Measurements from ENCODE around the gene HOTAIR.

Gene HOTAIR

GRCh38 chr12:53973236-53974042, 1.3 kb downstream of the HOTAIR start:
- Histone ChIP-seq H3K4me1 (ENCODE audit: insufficient read depth, low read length) (no peaks in the 10 kb centered on the region), H3K36me3 (ENCODE audit: insufficient read depth, low read depth, low read length) (no peaks in the 10 kb centered on the region), H3K27ac (ENCODE audit: low read length) (no peak overlapping the region), H3K9ac (ENCODE audit: low read depth, low read length) (no peak overlapping the region), H3K27me3 (ENCODE audit: insufficient read depth, low read length) (peaks cover 100% of the 10 kb centered on the region), H3K4me3 (ENCODE audit: low read length) (no peak overlapping the region), H3K9me3 (ENCODE audit: insufficient read depth, low read depth, low read length) (peaks cover 4% of the 10 kb centered on the region; the same call in 1 of the 2 replicates)

GRCh38 chr12:53972722-53973235, 2.0 kb downstream of the HOTAIR start, which contains the start of gene HOXC11:
Gene HOXC11 (plus strand): TSS chr12:53973126. CDS start chr12:53973242, 116 bp downstream.
- Histone ChIP-seq H3K9ac (ENCODE audit: low read depth, low read length) (no peak within 1 kb of the TSS), H3K4me3 (ENCODE audit: low read length) (no peak within 1 kb of the TSS), H3K27me3 (ENCODE audit: insufficient read depth, low read length) (peaks cover 100% of the 10 kb centered on the region), H3K4me1 (ENCODE audit: insufficient read depth, low read length) (no peaks in the 10 kb centered on the region), H3K27ac (ENCODE audit: low read length) (no peak within 1 kb of the TSS), H3K36me3 (ENCODE audit: insufficient read depth, low read depth, low read length) (no peaks in the 10 kb centered on the region), H3K9me3 (ENCODE audit: insufficient read depth, low read depth, low read length) (peaks cover 4% of the 10 kb centered on the region; the same call in 1 of the 2 replicates)

GRCh38 chr12:53972152-53972702, 2.5 kb downstream of the HOTAIR start:
- peaks cover 5% of the 10 kb centered on the region; the same call in 1 of the 2 replicates for H3K9me3 ChIP-seq (ENCODE audit: insufficient read depth, low read depth, low read length)
- H3K9ac ChIP-seq (ENCODE audit: low read depth, low read length): no peak overlapping the region
- no peak overlapping the region for H3K27ac ChIP-seq (ENCODE audit: low read length)
- H3K36me3 ChIP-seq (ENCODE audit: insufficient read depth, low read depth, low read length): no peaks in the 10 kb centered on the region
- peaks cover 100% of the 10 kb centered on the region for H3K27me3 ChIP-seq (ENCODE audit: insufficient read depth, low read length)
- H3K4me1 ChIP-seq (ENCODE audit: insufficient read depth, low read length): no peaks in the 10 kb centered on the region
- no peak overlapping the region for H3K4me3 ChIP-seq (ENCODE audit: low read length)

- no peak overlapping the region for H3K9ac ChIP-seq (ENCODE audit: low read depth, low read length)
- peaks cover 100% of the 10 kb centered on the region for H3K27me3 ChIP-seq (ENCODE audit: insufficient read depth, low read length)
- no peaks in the 10 kb centered on the region for H3K4me1 ChIP-seq (ENCODE audit: insufficient read depth, low read length)
- no peaks in the 10 kb centered on the region for H3K36me3 ChIP-seq (ENCODE audit: insufficient read depth, low read depth, low read length)
- peaks cover 9% of the 10 kb centered on the region; the same call in 1 of the 2 replicates for H3K9me3 ChIP-seq (ENCODE audit: insufficient read depth, low read depth, low read length)
- H3K27ac ChIP-seq (ENCODE audit: low read length): no peak overlapping the region
- H3K4me3 ChIP-seq (ENCODE audit: low read length): no peak overlapping the region
These were observed 3.1 kb downstream of the HOTAIR start for GRCh38 chr12:53971686-53972085.

DNA sequence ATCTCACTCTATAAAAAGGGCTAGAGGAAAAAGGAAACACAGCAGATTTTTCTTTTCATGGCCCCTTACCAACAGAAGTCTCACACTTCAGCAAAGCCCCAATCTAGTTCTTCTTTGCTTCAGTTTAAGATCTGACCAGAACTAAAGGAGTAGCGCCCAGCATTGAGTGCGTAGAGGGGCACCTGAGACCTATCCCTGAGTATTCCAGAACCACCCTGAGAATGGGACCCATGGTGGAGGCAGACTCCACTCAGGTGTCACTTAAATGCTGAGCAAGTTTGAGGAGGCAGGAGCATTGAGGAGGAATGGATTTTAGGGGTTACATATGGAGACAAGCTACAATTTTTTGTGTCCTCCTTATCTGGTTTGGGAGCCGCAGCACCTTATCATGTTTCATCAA, 3.6 kb downstream of the HOTAIR start:
- Histone ChIP-seq H3K27ac (ENCODE audit: low read length) (no peak overlapping the region), H3K4me3 (ENCODE audit: low read length) (no peak overlapping the region), H3K9me3 (ENCODE audit: insufficient read depth, low read depth, low read length) (peaks cover 9% of the 10 kb centered on the region; the same call in 1 of the 2 replicates), H3K9ac (ENCODE audit: low read depth, low read length) (no peak overlapping the region), H3K27me3 (ENCODE audit: insufficient read depth, low read length) (peaks cover 100% of the 10 kb centered on the region), H3K36me3 (ENCODE audit: insufficient read depth, low read depth, low read length) (no peaks in the 10 kb centered on the region), H3K4me1 (ENCODE audit: insufficient read depth, low read length) (no peaks in the 10 kb centered on the region)

- H3K36me3 ChIP-seq (ENCODE audit: insufficient read depth, low read depth, low read length): no peaks in the 10 kb centered on the region
- H3K27me3 ChIP-seq (ENCODE audit: insufficient read depth, low read length): peaks cover 100% of the 10 kb centered on the region
- H3K9ac ChIP-seq (ENCODE audit: low read depth, low read length): no peak overlapping the region
- no peak overlapping the region for H3K27ac ChIP-seq (ENCODE audit: low read length)
- H3K9me3 ChIP-seq (ENCODE audit: insufficient read depth, low read depth, low read length): peaks cover 9% of the 10 kb centered on the region; the same call in 1 of the 2 replicates
- H3K4me3 ChIP-seq (ENCODE audit: low read length): no peak overlapping the region
- no peaks in the 10 kb centered on the region for H3K4me1 ChIP-seq (ENCODE audit: insufficient read depth, low read length)
These were observed 4.3 kb downstream of the HOTAIR start for GRCh38 chr12:53970451-53970850.

DNA sequence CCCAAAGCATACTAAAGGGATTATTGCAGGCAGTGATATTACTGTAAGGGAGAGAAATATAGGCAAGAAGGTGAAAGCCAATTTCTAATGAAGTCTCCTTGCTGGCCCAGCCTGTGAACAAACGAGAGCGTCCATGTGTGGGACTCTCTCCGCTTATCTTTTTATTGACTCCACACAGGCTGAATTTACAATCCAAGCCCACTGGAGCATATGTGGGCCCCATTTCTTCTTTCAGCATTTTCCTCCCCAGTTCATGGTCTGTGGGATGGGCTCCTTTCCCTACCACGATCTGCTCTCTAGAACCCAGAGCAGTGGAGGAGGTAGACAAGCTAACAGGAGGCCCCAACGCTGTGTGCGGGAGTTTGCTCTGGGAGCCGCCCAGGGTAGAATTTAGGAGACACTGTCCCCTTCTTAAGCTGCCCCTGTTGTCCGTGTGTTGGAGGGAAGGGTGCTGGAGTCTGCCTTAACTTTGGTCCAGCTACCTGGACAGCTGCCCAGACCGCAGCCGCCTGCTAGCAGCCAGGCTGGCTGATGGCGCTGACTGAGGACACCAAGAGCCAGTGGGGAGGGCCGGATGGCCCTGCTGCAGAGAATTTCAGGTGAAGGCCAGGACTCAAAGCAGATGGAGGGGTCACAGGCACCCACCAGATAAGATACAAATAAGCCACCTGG, 5.0 kb downstream of the HOTAIR start:
- no peaks in the 10 kb centered on the region for H3K36me3 ChIP-seq (ENCODE audit: insufficient read depth, low read depth, low read length)
- peaks cover 100% of the 10 kb centered on the region for H3K27me3 ChIP-seq (ENCODE audit: insufficient read depth, low read length)
- peaks cover 9% of the 10 kb centered on the region; the same call in 1 of the 2 replicates for H3K9me3 ChIP-seq (ENCODE audit: insufficient read depth, low read depth, low read length)
- H3K4me1 ChIP-seq (ENCODE audit: insufficient read depth, low read length): no peaks in the 10 kb centered on the region
- no peak overlapping the region for H3K9ac ChIP-seq (ENCODE audit: low read depth, low read length)
- no peak overlapping the region for H3K4me3 ChIP-seq (ENCODE audit: low read length)
- no peak overlapping the region for H3K27ac ChIP-seq (ENCODE audit: low read length)

DNA sequence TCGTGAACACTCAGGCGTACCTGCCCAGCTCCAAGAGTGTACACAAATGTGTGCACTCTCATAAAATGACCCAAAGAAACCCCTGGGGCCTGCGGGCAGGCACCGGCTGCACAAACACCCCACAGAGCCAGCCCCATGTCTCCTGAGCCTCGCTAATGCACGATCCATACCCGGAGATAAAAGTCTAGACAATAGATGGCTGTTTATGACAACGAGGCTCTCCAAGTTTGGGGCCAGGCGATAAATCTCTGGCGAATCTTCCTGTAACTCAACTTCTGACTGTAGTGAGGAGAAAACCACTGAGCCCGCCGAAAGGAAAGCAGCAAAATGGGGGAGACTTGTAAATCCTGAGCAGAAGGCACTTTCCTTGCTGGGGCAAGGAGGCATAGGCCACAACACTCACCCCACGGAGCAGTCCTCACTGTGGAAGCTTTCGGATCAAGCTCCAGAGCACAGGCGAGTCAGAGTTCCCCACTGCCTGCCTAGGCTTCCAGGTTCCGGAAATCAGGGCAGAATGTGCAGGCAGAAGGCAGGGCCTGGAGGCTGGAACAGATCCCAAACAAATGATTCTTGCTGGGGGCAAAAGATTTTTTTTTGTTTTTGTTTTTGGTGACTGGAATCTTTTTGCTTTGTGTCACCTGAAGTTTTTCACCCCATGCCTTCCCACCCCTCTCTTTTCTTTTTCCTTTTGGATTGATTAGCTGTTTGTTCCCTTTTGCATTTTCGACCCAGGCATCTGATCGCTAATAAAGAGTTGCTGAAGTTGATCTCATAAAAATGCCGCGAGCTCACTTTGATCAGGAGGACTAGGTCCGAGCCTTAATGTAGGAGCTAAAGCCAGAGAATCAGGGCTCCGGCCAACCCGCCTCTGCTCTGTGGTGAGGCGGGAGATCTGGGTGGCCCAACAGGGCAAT, 6.3 kb downstream of the HOTAIR start:
- Histone ChIP-seq H3K9me3 (ENCODE audit: insufficient read depth, low read depth, low read length) (peaks cover 9% of the 10 kb centered on the region; the same call in 1 of the 2 replicates), H3K36me3 (ENCODE audit: insufficient read depth, low read depth, low read length) (no peaks in the 10 kb centered on the region), H3K9ac (ENCODE audit: low read depth, low read length) (no peak overlapping the region), H3K4me1 (ENCODE audit: insufficient read depth, low read length) (no peaks in the 10 kb centered on the region), H3K27me3 (ENCODE audit: insufficient read depth, low read length) (peaks cover 100% of the 10 kb centered on the region), H3K27ac (ENCODE audit: low read length) (no peak overlapping the region), H3K4me3 (ENCODE audit: low read length) (no peak overlapping the region)

DNA sequence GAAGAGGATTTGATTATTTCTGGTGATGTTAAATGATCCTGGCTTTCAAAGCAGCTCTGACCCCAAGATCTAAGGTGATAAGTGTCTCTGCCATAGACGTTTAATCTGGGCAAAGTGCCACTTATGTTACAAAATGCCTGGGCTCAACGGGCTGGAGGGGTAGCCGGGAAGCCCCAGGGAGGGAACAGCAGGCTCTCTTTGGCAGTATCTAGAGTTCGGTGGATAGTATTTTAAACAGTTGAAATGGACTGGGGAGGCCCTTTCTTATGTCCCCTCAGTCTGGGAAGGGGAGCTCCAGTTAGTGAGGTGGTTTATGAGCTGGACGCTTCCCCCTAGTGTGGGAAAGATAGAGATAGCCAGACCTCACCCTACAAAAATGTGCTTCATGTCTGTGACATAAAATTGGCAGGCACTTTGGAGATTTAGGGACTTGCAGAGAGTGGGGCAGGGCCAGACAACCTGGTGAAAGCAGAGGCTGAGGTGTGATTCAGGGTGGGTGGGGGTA, 7.3 kb downstream of the HOTAIR start:
- Histone ChIP-seq H3K27ac (ENCODE audit: low read length) (no peak overlapping the region), H3K27me3 (ENCODE audit: insufficient read depth, low read length) (peaks cover 100% of the 10 kb centered on the region)

GRCh38 chr12:53966385-53967133, 8.2 kb downstream of the HOTAIR start:
- Histone ChIP-seq H3K4me1 (ENCODE audit: insufficient read depth, low read length) (no peaks in the 10 kb centered on the region), H3K36me3 (ENCODE audit: insufficient read depth, low read depth, low read length) (no peaks in the 10 kb centered on the region), H3K4me3 (ENCODE audit: low read length) (no peak overlapping the region; the same call in 1 of the 2 replicates), H3K9ac (ENCODE audit: low read depth, low read length) (no peak overlapping the region), H3K27ac (ENCODE audit: low read length) (no peak overlapping the region), H3K27me3 (ENCODE audit: insufficient read depth, low read length) (peaks cover 100% of the 10 kb centered on the region), H3K9me3 (ENCODE audit: insufficient read depth, low read depth, low read length) (peaks cover 6% of the 10 kb centered on the region; the same call in 1 of the 2 replicates)

More for the DNA sequence above, 7.3 kb downstream of the HOTAIR start:
- peaks cover 8% of the 10 kb centered on the region; the same call in 1 of the 2 replicates for H3K9me3 ChIP-seq (ENCODE audit: insufficient read depth, low read depth, low read length)
- H3K4me1 ChIP-seq (ENCODE audit: insufficient read depth, low read length): no peaks in the 10 kb centered on the region
- no peaks in the 10 kb centered on the region for H3K36me3 ChIP-seq (ENCODE audit: insufficient read depth, low read depth, low read length)
- no peak overlapping the region for H3K9ac ChIP-seq (ENCODE audit: low read depth, low read length)
- no peak overlapping the region for H3K4me3 ChIP-seq (ENCODE audit: low read length)
